ENCODE results near the gene SNORC.

- TF ChIP-seq CTCF (IDR thresholded peaks at IDR 0.05) (no peak), POLR2A (IDR thresholded peaks at IDR 0.05) (no peak)
These were observed 13.2 kb downstream of the SNORC start for GRCh38 chr2:232883116-232883721.

All from tibial nerve (tissue), 3 donors.